ENCODE measurements around the gene GPR176. TPM values are rescaled to one million over a fixed set of nuclear protein-coding genes. Genes with fewer than 3 reads are reported as not detected.

Gene GPR176
- total RNA-seq, 4 donors from 2014 or later: 1.6 to 11.8 (median 4.6) TPM

- Histone ChIP-seq H3K27ac (no peak overlapping the region), H3K27me3 (no peaks in the 10 kb centered on the region), H3K4me1 (peaks cover 0 to 29% (median 0%) of the 10 kb centered on the region in 3 donors), H3K36me3 (no peaks in the 10 kb centered on the region), H3K4me3 (no peak overlapping the region), H3K9me3 (no peaks in the 10 kb centered on the region)
- ATAC-seq: no peak
- no peak for TF ChIP-seq POLR2A (IDR thresholded peaks at IDR 0.05)
- TF ChIP-seq CTCF (IDR thresholded peaks at IDR 0.05): no peak
- no peak for TF ChIP-seq POLR2AphosphoS5 (IDR thresholded peaks at IDR 0.05)
- no peak for TF ChIP-seq EP300 (IDR thresholded peaks at IDR 0.05)
- 55 to 66% methylated on average over 4 to 5 of the region's 5 CpGs for WGBS, 2 donors (ENCODE audit: low coverage in 1 of 2)
Observed at GRCh38 chr15:39792025-39792843, 127.8 kb downstream of the GPR176 start.

- H3K4me1 ChIP-seq: peaks cover 0 to 51% (median 3%) of the 10 kb centered on the region in 3 donors
- H3K36me3 ChIP-seq: no peaks in the 10 kb centered on the region
- H3K4me3 ChIP-seq: no peak overlapping the region
- H3K9me3 ChIP-seq: no peaks in the 10 kb centered on the region
- no peak for ATAC-seq
- H3K27me3 ChIP-seq: no peaks in the 10 kb centered on the region
- peak overlapping the region in 3 of 4 donors; percentile 11 to 25 (median 22) for H3K27ac ChIP-seq
- WGBS, 2 donors (ENCODE audit: low coverage in 1 of 2): 47 to 68% methylated on average over 4 of the region's 4 CpGs
- no peak for TF ChIP-seq POLR2A (IDR thresholded peaks at IDR 0.05)
- TF ChIP-seq POLR2AphosphoS5 (IDR thresholded peaks at IDR 0.05): no peak
- no peak for TF ChIP-seq EP300 (IDR thresholded peaks at IDR 0.05)
- no peak for TF ChIP-seq CTCF (IDR thresholded peaks at IDR 0.05)
Observed at GRCh38 chr15:39789736-39790135, 130.3 kb downstream of the GPR176 start.

- Histone ChIP-seq H3K27me3 (no peaks in the 10 kb centered on the region), H3K27ac (peak overlapping the region in 3 of 4 donors; percentile 11 to 25 (median 22)), H3K4me1 (peaks cover 3 to 59% (median 5%) of the 10 kb centered on the region in 3 donors), H3K36me3 (no peaks in the 10 kb centered on the region), H3K4me3 (no peak overlapping the region), H3K9me3 (no peaks in the 10 kb centered on the region)
- TF ChIP-seq EP300 (IDR thresholded peaks at IDR 0.05) (no peak), POLR2A (IDR thresholded peaks at IDR 0.05) (no peak), POLR2AphosphoS5 (IDR thresholded peaks at IDR 0.05) (no peak), CTCF (IDR thresholded peaks at IDR 0.05) (no peak)
- 40 to 60% methylated on average over 1 to 3 of the region's 3 CpGs for WGBS, 2 donors (ENCODE audit: low coverage in 1 of 2)
- no peak for ATAC-seq
Observed at GRCh38 chr15:39788800-39789565, 131.1 kb downstream of the GPR176 start.

GRCh38 chr15:39788108-39788507 is 132.0 kb downstream of the GPR176 start:
- H3K4me1 ChIP-seq: peaks cover 3 to 67% (median 5%) of the 10 kb centered on the region in 3 donors
- no peaks in the 10 kb centered on the region for H3K27me3 ChIP-seq
- TF ChIP-seq POLR2AphosphoS5 (IDR thresholded peaks at IDR 0.05) (no peak), EP300 (IDR thresholded peaks at IDR 0.05) (no peak), CTCF (IDR thresholded peaks at IDR 0.05) (no peak), POLR2A (IDR thresholded peaks at IDR 0.05) (no peak)
- no peak for ATAC-seq
- no peaks in the 10 kb centered on the region for H3K9me3 ChIP-seq
- no peak overlapping the region for H3K27ac ChIP-seq
- H3K4me3 ChIP-seq: no peak overlapping the region
- 61 to 72% methylated on average over 4 of the region's 4 CpGs for WGBS, 2 donors (ENCODE audit: low coverage in 1 of 2)
- no peaks in the 10 kb centered on the region for H3K36me3 ChIP-seq
